Activated CD8-positive, alpha-beta memory T cell treated with anti-CD3 and anti-CD28 coated beads, Interleukin-2, amount 50 U/mL, for 24 hours (primary cell): ENCODE data around the gene TIMP3.
"Not testable (repeated sequence)": the region's sequence is repeated elsewhere in the genome, so short reads cannot be mapped to it uniquely, and the experiment has no call there.

Source experiments
- DNase-seq: peaks from one replicate; pipeline ENCODE4 v3.0.0-alpha.2; 2020; ENCODE audit errors: extremely low read depth

Gene TIMP3

DNA sequence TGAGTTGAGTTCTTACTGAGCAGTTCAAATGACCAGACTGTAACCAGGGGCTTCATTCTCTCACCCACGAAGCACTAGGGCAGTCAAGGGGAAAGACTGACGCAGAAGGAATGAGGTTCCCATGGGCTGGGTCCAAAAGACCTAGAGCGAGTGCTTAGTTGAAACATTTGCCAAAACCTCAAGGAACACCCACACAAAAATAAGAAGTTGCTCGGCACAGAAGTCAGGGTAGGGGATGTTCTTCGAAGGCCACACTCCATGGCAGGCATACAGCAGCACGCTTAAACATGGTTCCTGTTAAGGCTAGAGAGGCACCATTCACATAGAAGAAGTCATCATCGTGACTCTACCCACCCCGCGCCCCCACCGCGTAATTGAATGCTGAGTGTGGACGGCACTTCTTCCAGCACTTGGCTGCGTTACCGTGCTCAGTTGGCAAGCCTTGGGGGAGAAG, 52.9 kb downstream of the TIMP3 start:
- DNase-seq, result no peak

DNA sequence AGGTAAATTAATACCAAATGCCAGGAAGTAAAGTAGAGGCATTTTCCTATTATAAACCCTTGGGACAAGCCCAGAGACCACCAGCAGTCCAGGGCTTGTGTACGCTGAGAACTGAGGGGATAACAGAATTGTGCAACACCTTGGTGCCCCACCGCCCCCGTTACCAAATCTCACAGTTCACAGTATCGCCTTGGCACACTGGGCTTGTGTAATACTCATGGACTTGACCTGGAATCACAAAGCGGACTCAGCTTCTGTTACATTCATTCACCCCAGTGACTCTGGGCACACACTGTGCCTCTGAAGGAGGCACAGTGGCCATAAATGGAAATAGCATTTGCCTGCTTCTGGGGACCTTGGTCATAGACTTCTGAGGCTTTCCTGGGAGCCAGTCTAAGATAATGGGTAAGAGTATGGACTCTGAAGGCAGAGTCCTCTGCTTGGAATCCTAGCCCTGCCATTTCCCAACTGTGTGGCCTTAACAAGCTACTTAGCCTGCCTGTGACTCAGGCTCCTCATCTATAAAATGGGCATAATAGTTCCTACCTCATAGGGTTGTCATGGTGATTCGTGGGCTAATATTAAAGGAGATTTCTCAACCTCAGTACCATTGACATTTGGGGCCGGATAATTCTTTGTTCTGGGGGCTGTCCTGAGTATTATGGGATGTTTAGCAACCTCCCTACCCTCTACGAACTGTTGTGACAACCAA, 53.7 kb downstream of the TIMP3 start:
- DNase-seq, result no peak

- no peak for DNase-seq
Observed at GRCh38 chr22:32858121-32858703, 56.7 kb downstream of the TIMP3 start.

- DNase-seq, result no peak
Observed at GRCh38 chr22:32858957-32859356, 57.5 kb downstream of the TIMP3 start.

DNA sequence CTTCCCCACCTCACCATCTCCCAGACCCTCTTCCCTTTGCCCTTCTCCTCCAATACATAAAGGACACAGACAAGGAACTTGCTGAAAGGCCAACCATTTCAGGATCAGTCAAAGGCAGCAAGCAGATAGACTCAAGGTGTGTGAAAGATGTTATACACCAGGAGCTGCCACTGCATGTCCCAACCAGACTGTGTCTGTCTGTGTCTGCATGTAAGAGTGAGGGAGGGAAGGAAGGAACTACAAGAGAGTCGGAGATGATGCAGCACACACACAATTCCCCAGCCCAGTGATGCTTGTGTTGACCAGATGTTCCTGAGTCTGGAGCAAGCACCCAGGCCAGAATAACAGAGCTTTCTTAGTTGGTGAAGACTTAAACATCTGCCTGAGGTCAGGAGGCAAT, 58.2 kb downstream of the TIMP3 start:
- DNase-seq, result no peak

GRCh38 chr22:32861330-32861729, 59.8 kb downstream of the TIMP3 start:
- DNase-seq, result no peak

GRCh38 chr22:32862083-32862482, 60.6 kb downstream of the TIMP3 start:
- no peak for DNase-seq

- DNase-seq, result no peak
Observed at GRCh38 chr22:32862936-32863661, 61.6 kb downstream of the TIMP3 start.

DNA sequence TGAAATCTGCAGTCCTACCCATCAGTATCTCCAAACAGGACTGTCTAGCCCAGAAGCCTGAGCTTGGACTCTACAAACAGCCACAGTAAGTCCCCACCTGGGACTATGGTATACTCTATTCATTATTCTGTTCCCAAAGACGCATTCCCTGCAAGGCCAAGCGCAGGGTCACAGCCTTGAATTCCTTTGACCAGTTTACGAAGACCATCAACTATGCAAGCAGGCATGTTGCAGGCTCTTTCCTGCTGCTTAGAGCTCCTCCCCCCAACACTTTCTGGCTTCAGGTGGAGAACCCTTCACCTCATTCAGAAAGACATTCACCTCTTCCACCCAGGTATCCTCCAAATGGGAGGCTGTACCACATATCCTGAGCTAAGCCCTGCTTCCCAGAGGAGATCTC, 62.5 kb downstream of the TIMP3 start:
- no peak for DNase-seq

DNA sequence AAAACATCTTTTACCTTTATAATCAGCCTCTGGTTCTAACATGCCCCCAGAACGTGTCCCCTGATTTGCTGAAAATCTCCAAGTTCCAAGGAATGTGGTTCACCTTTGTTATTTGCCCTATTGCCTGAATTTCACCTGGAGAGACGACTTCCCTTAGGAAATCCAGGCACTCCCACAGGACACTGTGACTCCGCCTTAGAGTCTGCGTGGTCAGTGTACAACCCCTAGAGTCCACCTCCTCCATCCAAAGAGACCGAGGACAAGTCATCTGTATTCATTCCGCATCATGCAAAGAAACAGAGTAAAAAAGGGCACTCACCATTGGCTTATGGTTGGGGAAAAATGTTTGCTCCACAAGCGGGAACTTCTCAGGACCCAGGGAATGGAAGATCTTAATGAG, 63.1 kb downstream of the TIMP3 start:
- DNase-seq, result no peak

GRCh38 chr22:32866953-32867352, 65.4 kb downstream of the TIMP3 start:
- no peak for DNase-seq

- no peak for DNase-seq
Observed at GRCh38 chr22:32868946-32869345, 67.4 kb downstream of the TIMP3 start.

GRCh38 chr22:32870474-32870873, 69.0 kb downstream of the TIMP3 start:
- DNase-seq, result no peak

DNA sequence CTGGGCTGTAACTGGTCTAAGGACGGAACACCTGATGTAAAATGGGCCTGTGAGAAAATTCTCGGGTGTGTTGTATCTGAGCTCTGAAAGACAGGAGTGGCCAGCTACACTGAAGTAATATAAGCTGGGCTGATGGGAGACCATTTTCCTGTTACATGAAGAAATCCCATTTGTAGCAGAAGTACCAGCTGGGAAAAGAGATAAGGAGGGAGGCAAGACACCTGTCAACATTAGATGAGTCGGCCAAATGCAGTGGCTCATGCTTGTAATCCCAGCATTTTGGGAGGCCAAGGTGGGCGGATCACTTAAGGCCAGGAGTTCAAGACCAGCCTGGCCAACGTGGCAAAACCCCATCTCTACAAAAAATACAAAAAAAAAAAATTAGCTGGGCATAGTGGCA, 72.1 kb downstream of the TIMP3 start:
- not testable (repeated sequence) for DNase-seq

DNA sequence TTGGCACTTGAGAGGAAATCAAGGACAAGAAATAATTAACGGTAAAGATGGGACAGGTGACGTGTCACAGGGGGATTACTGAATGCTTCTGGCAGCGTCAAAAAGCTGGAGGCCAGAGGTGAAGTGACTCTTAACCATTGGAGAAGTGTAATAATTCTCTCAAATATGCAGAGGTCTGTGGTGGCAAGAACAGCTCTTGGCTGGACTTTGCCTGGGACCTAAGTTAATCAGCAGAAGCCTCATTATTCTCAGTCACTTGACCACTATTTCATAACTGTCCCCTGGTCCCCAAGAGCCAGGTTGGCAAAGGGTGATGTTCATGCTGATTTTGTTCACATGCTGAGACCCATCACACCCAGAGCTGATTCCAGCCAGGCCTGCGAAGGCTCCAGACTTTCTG, 72.9 kb downstream of the TIMP3 start:
- DNase-seq, result no peak

GRCh38 chr22:32874976-32875375, 73.5 kb downstream of the TIMP3 start:
- no peak for DNase-seq

GRCh38 chr22:32876516-32876915, 75.0 kb downstream of the TIMP3 start:
- no peak for DNase-seq

- no peak for DNase-seq
Observed at GRCh38 chr22:32877196-32877595, 75.7 kb downstream of the TIMP3 start.

- no peak for DNase-seq
Observed at GRCh38 chr22:32879550-32879949, 78.0 kb downstream of the TIMP3 start.

DNA sequence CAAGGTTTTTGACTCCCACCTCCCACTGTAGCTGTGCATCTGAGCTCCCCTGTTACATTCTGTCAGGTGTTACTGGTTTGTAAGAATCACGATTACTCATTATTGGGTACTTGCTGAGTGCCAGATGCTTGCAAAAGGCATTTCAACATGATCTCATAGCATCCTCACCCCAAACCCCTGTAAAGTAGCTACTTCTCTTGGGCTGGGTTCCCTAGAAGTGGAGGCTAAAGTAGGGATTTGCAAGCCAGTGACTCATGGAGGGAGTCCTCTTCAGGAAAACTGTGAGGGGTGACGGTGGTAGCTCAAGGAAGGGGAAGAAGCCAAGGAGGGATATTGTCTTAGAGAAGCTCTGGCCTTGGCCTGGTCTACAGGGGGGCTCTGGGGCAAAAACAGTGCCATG, 78.6 kb downstream of the TIMP3 start:
- DNase-seq, result no peak

GRCh38 chr22:32880505-32880892, 79.0 kb downstream of the TIMP3 start:
- DNase-seq, result no peak

- no peak for DNase-seq
Observed at GRCh38 chr22:32880893-32881596, 79.5 kb downstream of the TIMP3 start.
